Right lobe of liver (tissue), 4 donors: ENCODE data around the gene MIPEP.

Experiments used
- CTCF ChIP-seq, 4 donors: fragments of 200-600 bp in 3 of 4; fragments of 450-650 bp in 1 of 4; IDR thresholded peaks; one replicate each; pipeline versions ENCODE4 v1.5.1 to v1.8.0; 2016 to 2022; ENCODE audit warnings: antibody characterized with exemption in 4 of 4, mild to moderate bottlenecking in 2 of 4
- POLR2A ChIP-seq: fragments of 450-650 bp; IDR thresholded peaks from one replicate; pipeline ENCODE4 v1.6.1; 2017; ENCODE audit warnings: antibody characterized with exemption, mild to moderate bottlenecking
- donor health status: DM: no; HTN: no; CAD: no.
- donor health status: DM: no; HTN: no; CAD: no.
- donor health status: DM: no; HTN: yes; CAD: no.

GRCh38 chr13:23903906-23904280 is 14.7 kb upstream of the MIPEP start:
- no peak for TF ChIP-seq CTCF (IDR thresholded peaks at IDR 0.05)
- TF ChIP-seq POLR2A: no peak
